Mesenchymal stem cell (in vitro differentiated cells and primary cell): Measurements from ENCODE around the gene C19orf53.
A peak's percentile ranks its signal among the peaks of the same experiment; 100 is the strongest.

Source experiments
- DNase-seq: peaks from one replicate; pipeline ENCODE4 v3.0.0-alpha.2; 2013
- H2AFZ ChIP-seq: one replicate; pipeline ENCODE4 v1.6.1; 2013; ENCODE audit warnings: low read depth, mild to moderate bottlenecking, control low read depth, inconsistent platforms, low read length, moderate library complexity
- H2AK5ac ChIP-seq: 2 replicates; pipeline ENCODE4 v1.6.1; 2013; ENCODE audit warnings: low read length, moderate library complexity, mild to moderate bottlenecking, inconsistent platforms; ENCODE audit not compliant: severe bottlenecking
- H2BK120ac ChIP-seq: one replicate; pipeline ENCODE4 v1.6.1; 2013; ENCODE audit warnings: low read depth, mild to moderate bottlenecking, inconsistent platforms, low read length, moderate library complexity
- H2BK12ac ChIP-seq, 2 experiments: one replicate each; pipeline ENCODE4 v1.6.1; 2013; ENCODE audit warnings: inconsistent platforms in 2 of 2, low read length in 2 of 2, mild to moderate bottlenecking in 2 of 2, moderate library complexity in 2 of 2, control low read depth in 1 of 2
- H2BK15ac ChIP-seq: one replicate; pipeline ENCODE4 v1.6.1; 2013; ENCODE audit warnings: mild to moderate bottlenecking, low read depth, inconsistent platforms; ENCODE audit not compliant: poor library complexity, severe bottlenecking
- H2BK5ac ChIP-seq: 2 replicates; pipeline ENCODE4 v1.6.1; 2013; ENCODE audit warnings: low read depth, mild to moderate bottlenecking, low read length, control low read depth, inconsistent platforms; ENCODE audit not compliant: poor library complexity, severe bottlenecking
- H3K14ac ChIP-seq, 2 experiments: one replicate each; pipeline ENCODE4 v1.6.1; 2013; ENCODE audit warnings: inconsistent platforms in 2 of 2, low read length in 2 of 2, control low read depth in 1 of 2, mild to moderate bottlenecking in 1 of 2, moderate library complexity in 1 of 2
- H3K18ac ChIP-seq, 2 experiments: one replicate each; pipeline ENCODE4 v1.6.1; 2013; ENCODE audit warnings: inconsistent platforms in 2 of 2, low read length in 2 of 2, control low read depth in 1 of 2, low read depth in 1 of 2, mild to moderate bottlenecking in 1 of 2
- H3K23ac ChIP-seq, 2 experiments: one replicate each; pipeline ENCODE4 v1.6.1; 2013; ENCODE audit warnings: inconsistent platforms in 2 of 2, low read length in 2 of 2, mild to moderate bottlenecking in 2 of 2, moderate library complexity in 2 of 2, control low read depth in 1 of 2
- H3K27ac ChIP-seq: 2 replicates; pipeline ENCODE4 v1.5.1; 2013; ENCODE audit warnings: mild to moderate bottlenecking, moderate library complexity, low read length, control low read depth, inconsistent platforms; ENCODE audit not compliant: poor library complexity, severe bottlenecking
- H3K27me3 ChIP-seq, 2 experiments: 2 replicates each; pipeline versions ENCODE4 v1.6.1 to v1.7.0; 2013; ENCODE audit warnings: low read length in 2 of 2, mild to moderate bottlenecking in 2 of 2, moderate library complexity in 2 of 2, control low read depth in 1 of 2, inconsistent platforms in 1 of 2; ENCODE audit not compliant: control insufficient read depth in 1 of 2, insufficient read depth in 1 of 2
- H3K36me3 ChIP-seq, 2 experiments: 2 replicates each; pipeline versions ENCODE4 v1.6.1 to v1.7.0; 2013; ENCODE audit warnings: low read length in 2 of 2, control low read depth in 1 of 2, inconsistent platforms in 1 of 2, low read depth in 1 of 2, mild to moderate bottlenecking in 1 of 2; ENCODE audit not compliant: insufficient read depth in 2 of 2, control insufficient read depth in 1 of 2
- H3K4ac ChIP-seq, 2 experiments: one replicate each; pipeline ENCODE4 v1.6.1; 2013; ENCODE audit warnings: inconsistent platforms in 2 of 2, low read length in 2 of 2, mild to moderate bottlenecking in 2 of 2, moderate library complexity in 2 of 2, control low read depth in 1 of 2, low read depth in 1 of 2
- H3K4me1 ChIP-seq: 2 replicates; pipeline ENCODE4 v1.6.1; 2013; ENCODE audit warnings: low read depth, low read length, control low read depth; ENCODE audit not compliant: control insufficient read depth, insufficient read depth
- H3K4me2 ChIP-seq: 2 replicates; pipeline ENCODE4 v1.6.1; 2013; ENCODE audit warnings: low read length, mild to moderate bottlenecking, inconsistent platforms; ENCODE audit not compliant: poor library complexity, severe bottlenecking
- H3K4me3 ChIP-seq, 2 experiments: 2 replicates each; pipeline versions ENCODE4 v1.5.1 to v1.7.0; 2013; ENCODE audit warnings: low read length in 2 of 2, mild to moderate bottlenecking in 2 of 2, control low read depth in 1 of 2, low read depth in 1 of 2; ENCODE audit not compliant: insufficient read depth in 1 of 2
- H3K79me1 ChIP-seq: replicated peaks from 2 replicates; pipeline ENCODE4 v1.6.1; 2013; ENCODE audit warnings: mild to moderate bottlenecking, control low read depth, low read length, inconsistent platforms; ENCODE audit not compliant: poor library complexity, severe bottlenecking
- H3K9ac ChIP-seq: 2 replicates; pipeline ENCODE4 v1.7.0; 2013; ENCODE audit warnings: mild to moderate bottlenecking, low read length, moderate library complexity
- H3K9me3 ChIP-seq: 2 replicates; pipeline ENCODE4 v1.7.0; 2013; ENCODE audit warnings: mild to moderate bottlenecking, low read length; ENCODE audit not compliant: control insufficient read depth
- H4K8ac ChIP-seq: one replicate; pipeline ENCODE4 v1.6.1; 2013; ENCODE audit warnings: inconsistent platforms, mild to moderate bottlenecking, low read length, moderate library complexity
- H4K91ac ChIP-seq: one replicate; pipeline ENCODE4 v1.6.1; 2013; ENCODE audit warnings: mild to moderate bottlenecking, low read length, inconsistent platforms
- WGBS: methylation state at CpG from one replicate; pipeline ENCODE4 v1.1.7; 2013; ENCODE audit warnings: mixed read lengths; 5-methylcytosine and 5-hydroxymethylcytosine counted together

Gene C19orf53

GRCh38 chr19:13817018-13817614, 42.9 kb downstream of the C19orf53 start:
- Histone ChIP-seq H2BK5ac (no peak overlapping the region), H3K23ac (no peak overlapping the region), H2AK5ac (no peak overlapping the region), H3K9ac (no peak overlapping the region), H3K4me3 (no peak overlapping the region), H3K27ac (no peak overlapping the region), H3K18ac (no peak overlapping the region), H3K9me3 (no peaks in the 10 kb centered on the region), H3K27me3 (no peaks in the 10 kb centered on the region), H3K79me1 (no peaks in the 10 kb centered on the region), H3K36me3 (peaks cover 50 to 59% of the 10 kb centered on the region in 2 experiments), H4K8ac (no peak overlapping the region), H3K14ac (no peak overlapping the region), H3K4ac (no peak overlapping the region), H3K4me1 (no peaks in the 10 kb centered on the region), H3K4me2 (no peak overlapping the region), H4K91ac (no peak overlapping the region), H2BK120ac (no peak overlapping the region), H2BK15ac (no peak overlapping the region), H2AFZ (no peak overlapping the region), H2BK12ac (no peak overlapping the region)
- DNase-seq, result peak; percentile 49
- 54% methylated on average over 11 of the region's 11 CpGs for WGBS

GRCh38 chr19:13817615-13818371, 43.5 kb downstream of the C19orf53 start:
- no peak overlapping the region for H3K23ac ChIP-seq
- no peaks in the 10 kb centered on the region for H3K27me3 ChIP-seq
- no peak overlapping the region for H3K4me2 ChIP-seq
- H4K91ac ChIP-seq, result no peak overlapping the region
- H3K4me1 ChIP-seq, result peaks cover 2% of the 10 kb centered on the region
- no peak overlapping the region for H3K9ac ChIP-seq
- H3K36me3 ChIP-seq, result peaks cover 47 to 55% of the 10 kb centered on the region in 2 experiments
- no peak overlapping the region for H3K27ac ChIP-seq
- H3K18ac ChIP-seq, result no peak overlapping the region
- no peak overlapping the region for H2AK5ac ChIP-seq
- H2BK5ac ChIP-seq, result no peak overlapping the region
- H3K4me3 ChIP-seq, result no peak overlapping the region
- no peak overlapping the region for H2BK12ac ChIP-seq
- no peak overlapping the region for H2AFZ ChIP-seq
- H3K79me1 ChIP-seq, result no peaks in the 10 kb centered on the region
- peak overlapping the region; percentile 60 for H2BK15ac ChIP-seq
- H3K9me3 ChIP-seq, result no peaks in the 10 kb centered on the region
- no peak overlapping the region for H3K14ac ChIP-seq
- WGBS, result 60% methylated on average over 35 of the region's 35 CpGs
- H2BK120ac ChIP-seq, result no peak overlapping the region
- peak overlapping the region in 1 of 2 experiments; percentile 51 for H3K4ac ChIP-seq
- H4K8ac ChIP-seq, result peak overlapping the region; percentile 86
- DNase-seq, result peak; percentile 61

- no peak overlapping the region for H2BK12ac ChIP-seq
- peaks cover 51 to 58% of the 10 kb centered on the region in 2 experiments for H3K36me3 ChIP-seq
- DNase-seq, result peak; percentile 40
- H4K91ac ChIP-seq, result no peak overlapping the region
- H2AFZ ChIP-seq, result no peak overlapping the region
- no peak overlapping the region for H3K14ac ChIP-seq
- H2AK5ac ChIP-seq, result no peak overlapping the region
- H3K9me3 ChIP-seq, result no peaks in the 10 kb centered on the region
- H3K4ac ChIP-seq, result no peak overlapping the region
- WGBS, result 95% methylated on average over 10 of the region's 11 CpGs
- H2BK120ac ChIP-seq, result no peak overlapping the region
- peaks cover 7% of the 10 kb centered on the region for H3K79me1 ChIP-seq
- no peak overlapping the region for H3K18ac ChIP-seq
- H3K4me1 ChIP-seq, result peaks cover 5% of the 10 kb centered on the region
- H3K4me3 ChIP-seq, result no peak overlapping the region
- H3K27me3 ChIP-seq, result no peaks in the 10 kb centered on the region
- H3K9ac ChIP-seq, result no peak overlapping the region
- no peak overlapping the region for H2BK5ac ChIP-seq
- no peak overlapping the region for H3K27ac ChIP-seq
- H4K8ac ChIP-seq, result no peak overlapping the region
- H3K23ac ChIP-seq, result no peak overlapping the region
- H2BK15ac ChIP-seq, result no peak overlapping the region
- H3K4me2 ChIP-seq, result no peak overlapping the region
These were observed 45.0 kb downstream of the C19orf53 start for GRCh38 chr19:13819238-13819637.

- peak; percentile 49 for DNase-seq
- Histone ChIP-seq H3K14ac (no peak overlapping the region), H4K91ac (no peak overlapping the region), H2BK12ac (no peak overlapping the region), H3K27me3 (no peaks in the 10 kb centered on the region), H3K18ac (no peak overlapping the region), H3K4ac (no peak overlapping the region), H2BK120ac (no peak overlapping the region), H3K4me2 (no peak overlapping the region), H3K4me3 (no peak overlapping the region), H3K27ac (no peak overlapping the region), H2AFZ (no peak overlapping the region), H3K9me3 (no peaks in the 10 kb centered on the region), H2AK5ac (no peak overlapping the region), H3K79me1 (peaks cover 10% of the 10 kb centered on the region), H3K9ac (no peak overlapping the region), H3K23ac (no peak overlapping the region), H3K36me3 (peaks cover 52 to 60% of the 10 kb centered on the region in 2 experiments), H2BK5ac (no peak overlapping the region), H4K8ac (no peak overlapping the region), H2BK15ac (no peak overlapping the region), H3K4me1 (peaks cover 8% of the 10 kb centered on the region)
- 100% methylated on average over 2 of the region's 2 CpGs for WGBS
These were observed 47.0 kb downstream of the C19orf53 start for GRCh38 chr19:13821292-13821691.
